CD4-positive, alpha-beta memory T cell (primary cell): ENCODE data around the gene CCR4. TPM values are rescaled to one million over a fixed set of nuclear protein-coding genes. Genes with fewer than 3 reads are reported as not detected.

Source experiments
- polyA plus RNA-seq, 2 donors: library from polyadenylated mRNA; unstranded; fragments of 300-500 nt; fragmentation: Illumina TruSeq; gene quantifications; one replicate each; pipeline ENCODE4 v1.2.3, GENCODE V29; 2021
- total RNA-seq, 2 experiments: library from RNA; stranded (reverse); gene quantifications; one replicate each; pipeline ENCODE4 v1.2.3, GENCODE V29; 2021

The CCR4 gene
- total and polyA plus RNA-seq, 4 experiments from 2014 or later, result 9.9 to 101 (median 67.2) TPM

Other genes starting within 250 kb of the CCR4 start
- not detected for gene TRIM71, start 133.6 kb upstream of the CCR4 start, total RNA-seq
- gene TRIM71, start 133.6 kb upstream of the CCR4 start, polyA plus RNA-seq, result not detected
- gene GLB1, start 145.5 kb downstream of the CCR4 start, total RNA-seq, result 10 to 100 TPM; 45.8 to 47.0 TPM
- gene GLB1, start 145.5 kb downstream of the CCR4 start, polyA plus RNA-seq, result 10 to 100 TPM; 43.6 to 46.8 TPM
- 10 to 100 TPM; 12.9 to 13.6 TPM for gene TMPPE, start 145.5 kb downstream of the CCR4 start, total RNA-seq
- 1 to 10 TPM in 1 of 2 donors, under 1 TPM in 1; 0.50 to 1.9 TPM for gene TMPPE, start 145.5 kb downstream of the CCR4 start, polyA plus RNA-seq
- gene CRTAP, start 162.4 kb downstream of the CCR4 start, total RNA-seq, result 10 to 100 TPM; 75.4 to 84.4 TPM
- 100 to 1,000 TPM in 1 of 2 donors, 10 to 100 TPM in 1; 100.0 to 109 TPM for gene CRTAP, start 162.4 kb downstream of the CCR4 start, polyA plus RNA-seq